OCI-LY7 (cell line): ENCODE results near the gene FA2H. TPM values are rescaled to one million over a fixed set of nuclear protein-coding genes. Genes with fewer than 3 reads are reported as not detected.
"Not testable (repeated sequence)": the region's sequence is repeated elsewhere in the genome, so short reads cannot be mapped to it uniquely, and the experiment has no call there.

Experiments
- BruUV-seq: library from RNA; stranded (reverse); fragments of 400-500 nt; replicated peaks from 2 replicates; lab custom pipeline; 2021; lab: Mats Ljungman, UMichigan
- CTCF ChIA-PET: fragments of 300-600 bp; sonication (Branson Sonifier 250); formaldehyde crosslinking; loops from one replicate; lab custom pipeline; 2022; ENCODE audit warnings: antibody characterized with exemption; ENCODE audit not compliant: unreplicated experiment; lab: Charles Lee
- POLR2A ChIA-PET: fragments of 300-600 bp; sonication (Branson Sonifier 250); formaldehyde crosslinking; loops from one replicate; lab custom pipeline; 2022; ENCODE audit warnings: antibody characterized with exemption; lab: Charles Lee
- DNase-seq: peaks from one replicate; pipeline ENCODE4 v3.0.0-alpha.2; 2015; ENCODE audit warnings: low spot score
- H2AFZ ChIP-seq: fragments of 200-600 bp; sonication (generic), shearing (Covaris generic); 2 replicates; pipeline ENCODE4 v1.6.1; 2014; ENCODE audit warnings: mild to moderate bottlenecking, antibody characterized with exemption, low read length, moderate library complexity
- H3K27ac ChIP-seq: fragments of 200-600 bp; sonication (generic); 2 replicates; pipeline ENCODE4 v1.5.1; 2014; ENCODE audit warnings: mixed run types, low read depth, mild to moderate bottlenecking, moderate library complexity, low read length, inconsistent platforms; ENCODE audit not compliant: poor library complexity, severe bottlenecking
- H3K36me3 ChIP-seq: fragments of 200-600 bp; sonication (generic); 2 replicates; pipeline ENCODE4 v1.6.1; 2014; ENCODE audit warnings: mild to moderate bottlenecking, antibody characterized with exemption, low read length, moderate library complexity, mixed read lengths; ENCODE audit not compliant: insufficient read depth
- H3K4me1 ChIP-seq: fragments of 200-600 bp; sonication (generic); 2 replicates; pipeline ENCODE4 v1.5.1; 2014; ENCODE audit warnings: mild to moderate bottlenecking, low read length; ENCODE audit not compliant: insufficient read depth, poor library complexity, severe bottlenecking
- H3K4me2 ChIP-seq: fragments of 200-600 bp; sonication (generic); 2 replicates; pipeline ENCODE4 v1.6.1; 2014; ENCODE audit warnings: mild to moderate bottlenecking, low read length
- H3K4me3 ChIP-seq: fragments of 200-600 bp; sonication (generic); 2 replicates; pipeline ENCODE4 v1.5.1; 2014; ENCODE audit warnings: mild to moderate bottlenecking, low read depth, low read length; ENCODE audit not compliant: poor library complexity, severe bottlenecking
- H3K79me2 ChIP-seq: fragments of 200-600 bp; sonication (generic); 2 replicates; pipeline ENCODE4 v1.6.1; 2016; ENCODE audit warnings: low read depth, mild to moderate bottlenecking, low read length, moderate library complexity, mixed read lengths; ENCODE audit not compliant: insufficient read depth
- H3K9me2 ChIP-seq: fragments of 200-600 bp; sonication (generic); 2 replicates; pipeline ENCODE4 v1.6.1; 2016; ENCODE audit warnings: mild to moderate bottlenecking, low read length, mixed read lengths; ENCODE audit not compliant: insufficient read depth
- H3K9me3 ChIP-seq: fragments of 200-600 bp; sonication (generic); 2 replicates; pipeline ENCODE4 v1.6.1; 2014; ENCODE audit warnings: mild to moderate bottlenecking, mixed run types, low read length, mixed read lengths
- H4K20me1 ChIP-seq: fragments of 200-600 bp; sonication (generic); 2 replicates; pipeline ENCODE4 v1.6.1; 2014; ENCODE audit warnings: mild to moderate bottlenecking, antibody characterized with exemption, low read length, moderate library complexity, mixed read lengths; ENCODE audit not compliant: insufficient read depth
- EZH2phosphoT487 ChIP-seq: fragments of 200-600 bp; sonication (generic); IDR thresholded peaks from 2 replicates; pipeline ENCODE4 v1.6.1; 2018; ENCODE audit warnings: low read depth, borderline replicate concordance, mild to moderate bottlenecking, mixed run types, antibody characterized with exemption, low read length, moderate library complexity, mixed read lengths
- intact Hi-C: fragments of 100-400 bp; cut with micrococcal nuclease; formaldehyde crosslinking; loops from one replicate; pipeline ENCODE4 v1.10.0; 2022; ENCODE audit not compliant: unreplicated experiment
- total RNA-seq, 2 experiments: library from RNA; depleted of rRNA in 1 of 2; stranded (reverse); fragments of >200 nt in 1 of 2; shearing (Covaris generic) in 1 of 2; gene quantifications; 2 replicates each; pipeline ENCODE4 v1.2.3, GENCODE V29; 2014 to 2022
- TF ChIP-seq, protein P1 (sequence below): fragments of 200-600 bp; sonication (generic); conservative IDR thresholded peaks from 2 replicates; pipeline ENCODE4 v1.5.1; 2014; ENCODE audit warnings: mild to moderate bottlenecking, antibody characterized with exemption, low read length, moderate library complexity, mixed read lengths

Gene FA2H
- total RNA-seq, 2 experiments from 2014 or later, result 0.73 to 4.7 TPM

DNA sequence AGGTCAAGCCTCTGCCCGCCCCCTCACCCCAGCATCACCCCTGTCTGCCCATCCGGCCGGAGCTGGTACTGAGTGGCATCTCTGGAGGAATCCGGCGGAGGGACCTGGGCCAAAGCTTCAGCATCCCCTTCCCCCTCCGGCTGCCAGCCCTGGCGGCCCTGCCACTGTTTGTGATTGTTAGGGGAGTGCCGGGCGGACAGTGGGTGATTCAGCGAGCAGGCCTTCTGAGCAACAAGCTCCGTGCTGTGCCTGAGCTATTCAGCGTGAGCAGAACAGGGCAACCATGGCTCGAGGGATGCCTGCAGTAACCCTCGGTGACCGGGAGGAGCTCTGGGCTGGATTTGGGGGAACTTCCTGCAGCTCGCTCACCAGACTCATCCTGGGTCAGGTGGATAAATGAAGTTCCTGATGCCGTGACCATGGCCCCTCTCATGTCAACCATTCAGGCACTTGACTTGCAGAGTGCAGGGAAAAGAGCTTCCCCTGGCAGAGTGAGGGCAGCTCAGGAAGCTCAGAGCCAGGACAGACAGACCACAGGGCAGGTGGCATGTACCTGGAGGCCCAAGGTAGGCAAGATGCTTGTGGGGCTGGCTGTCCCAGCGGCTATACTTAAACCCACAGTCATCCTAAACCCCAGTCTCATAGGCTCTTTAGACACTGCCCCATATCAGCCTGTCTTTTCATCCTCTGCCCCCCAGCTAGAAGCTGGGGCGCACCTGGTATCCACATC lies 49.6 kb downstream of the FA2H start:
- Histone ChIP-seq H3K79me2 (no peaks in the 10 kb centered on the region), H3K4me3 (no peak overlapping the region), H3K9me3 (peaks cover 11% of the 10 kb centered on the region; the same call in 1 of the 2 replicates), H3K4me2 (no peak overlapping the region), H4K20me1 (no peaks in the 10 kb centered on the region), H3K9me2 (no peaks in the 10 kb centered on the region), H2AFZ (no peak overlapping the region), H3K27ac (no peak overlapping the region), H3K36me3 (no peaks in the 10 kb centered on the region), H3K4me1 (no peaks in the 10 kb centered on the region)
- no peak for DNase-seq
- TF ChIP-seq, protein P1, sequence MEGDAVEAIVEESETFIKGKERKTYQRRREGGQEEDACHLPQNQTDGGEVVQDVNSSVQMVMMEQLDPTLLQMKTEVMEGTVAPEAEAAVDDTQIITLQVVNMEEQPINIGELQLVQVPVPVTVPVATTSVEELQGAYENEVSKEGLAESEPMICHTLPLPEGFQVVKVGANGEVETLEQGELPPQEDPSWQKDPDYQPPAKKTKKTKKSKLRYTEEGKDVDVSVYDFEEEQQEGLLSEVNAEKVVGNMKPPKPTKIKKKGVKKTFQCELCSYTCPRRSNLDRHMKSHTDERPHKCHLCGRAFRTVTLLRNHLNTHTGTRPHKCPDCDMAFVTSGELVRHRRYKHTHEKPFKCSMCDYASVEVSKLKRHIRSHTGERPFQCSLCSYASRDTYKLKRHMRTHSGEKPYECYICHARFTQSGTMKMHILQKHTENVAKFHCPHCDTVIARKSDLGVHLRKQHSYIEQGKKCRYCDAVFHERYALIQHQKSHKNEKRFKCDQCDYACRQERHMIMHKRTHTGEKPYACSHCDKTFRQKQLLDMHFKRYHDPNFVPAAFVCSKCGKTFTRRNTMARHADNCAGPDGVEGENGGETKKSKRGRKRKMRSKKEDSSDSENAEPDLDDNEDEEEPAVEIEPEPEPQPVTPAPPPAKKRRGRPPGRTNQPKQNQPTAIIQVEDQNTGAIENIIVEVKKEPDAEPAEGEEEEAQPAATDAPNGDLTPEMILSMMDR, result no peak
- TF ChIP-seq EZH2phosphoT487, result no peak
- intact Hi-C loops, result no loop called here
- BruUV-seq, result no TSS peak
- ChIA-PET POLR2A (no interaction called here), CTCF (no interaction called here)

DNA sequence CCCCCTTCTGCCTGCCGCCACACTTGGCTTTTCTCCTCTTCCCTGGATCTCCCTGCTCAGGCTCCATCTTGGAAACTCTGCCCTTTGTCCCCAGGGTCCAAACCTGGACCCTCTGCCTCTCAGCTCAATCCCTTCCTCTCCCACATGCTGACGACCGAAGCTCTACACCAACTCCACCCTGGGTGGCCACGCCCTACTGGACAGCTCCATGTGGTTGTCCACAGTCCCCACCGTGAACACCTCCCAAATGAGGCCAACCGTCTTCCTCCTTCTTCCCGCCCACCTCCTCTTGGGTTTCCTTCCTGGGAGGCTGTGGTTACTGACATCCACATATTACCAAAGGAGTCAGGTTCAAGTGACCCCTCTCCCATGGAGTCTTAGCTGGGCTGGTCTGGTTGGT lies 51.4 kb downstream of the FA2H start:
- Histone ChIP-seq H3K79me2 (no peaks in the 10 kb centered on the region), H3K27ac (no peak overlapping the region), H3K4me2 (no peak overlapping the region), H3K4me3 (no peak overlapping the region), H3K4me1 (no peaks in the 10 kb centered on the region), H3K9me3 (peaks cover 11% of the 10 kb centered on the region; the same call in 1 of the 2 replicates), H2AFZ (no peak overlapping the region), H3K9me2 (no peaks in the 10 kb centered on the region), H3K36me3 (no peaks in the 10 kb centered on the region), H4K20me1 (no peaks in the 10 kb centered on the region)
- TF ChIP-seq, protein P1, result no peak
- TF ChIP-seq EZH2phosphoT487, result no peak
- no TSS peak for BruUV-seq
- no peak for DNase-seq
- ChIA-PET POLR2A (interaction anchor here (0.6 to 1.1 kb wide), 4 partner anchors 9 to 149 kb away, joined by 3 to 6 read pairs (median 4); no protein-coding TSS in a partner anchor), CTCF (no interaction called here)
- intact Hi-C loops, result no loop called here

DNA sequence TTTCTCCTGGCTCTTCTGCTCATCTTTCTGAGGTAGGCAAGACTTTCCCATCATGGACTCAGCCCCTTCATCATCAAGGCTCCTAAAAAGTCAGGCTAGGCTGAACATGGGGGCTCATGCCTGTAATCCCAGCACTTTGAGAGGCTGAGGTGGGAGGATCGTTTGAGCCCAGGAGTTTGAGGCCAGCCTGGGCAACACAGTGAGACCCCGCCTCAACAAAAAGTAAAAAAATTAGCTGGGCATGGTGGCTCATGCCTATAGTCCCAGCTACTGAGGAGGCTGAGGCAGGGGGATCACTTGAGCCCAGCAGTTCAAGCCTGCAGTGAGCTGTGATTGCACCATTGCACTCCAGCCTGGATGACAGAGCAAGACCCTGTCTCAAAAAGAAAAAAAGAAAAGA lies 52.5 kb downstream of the FA2H start:
- CTCF ChIA-PET, result not testable (repeated sequence)

More for the DNA sequence above, 52.5 kb downstream of the FA2H start:
- BruUV-seq, H3K79me2 ChIP-seq, DNase-seq, intact Hi-C loops, H3K9me2 ChIP-seq, H3K36me3 ChIP-seq, H3K27ac ChIP-seq, H3K4me1 ChIP-seq, H4K20me1 ChIP-seq, H3K4me2 ChIP-seq, H3K4me3 ChIP-seq, H2AFZ ChIP-seq, H3K9me3 ChIP-seq: not testable (repeated sequence)
- POLR2A ChIA-PET, result interaction anchor here (1.1 kb wide), 1 partner anchor 10 kb away, joined by 4 read pairs; no protein-coding TSS in a partner anchor
